ENCODE measurements around the gene LIN7A. TPM values are rescaled to one million over a fixed set of nuclear protein-coding genes. Genes with fewer than 3 reads are reported as not detected.

The LIN7A gene
- total RNA-seq, 1 experiment from 2014 or later, result not detected

- Histone ChIP-seq H3K27ac (ENCODE audit: low read length) (no peak overlapping the region), H3K36me3 (ENCODE audit: control insufficient read depth, insufficient read depth, low read length) (no peaks in the 10 kb centered on the region), H3K9me3 (ENCODE audit: control insufficient read depth, insufficient read depth, low read depth, low read length) (no peaks in the 10 kb centered on the region), H3K27me3 (ENCODE audit: control insufficient read depth, insufficient read depth, low read length) (no peaks in the 10 kb centered on the region), H3K4me1 (ENCODE audit: control insufficient read depth, insufficient read depth, low read length) (no peaks in the 10 kb centered on the region), H3K4me3 (ENCODE audit: low read depth in 2 of 2, low read length in 2 of 2) (no peak overlapping the region)
- DNase-seq (ENCODE audit: low read depth, low spot score) (no peak), ATAC-seq (no peak)
- ChIA-PET POLR2A (no interaction called here), CTCF (no interaction called here)
- no TSS peak for BruUV-seq (replicated peaks)
- TF ChIP-seq CTCF (IDR thresholded peaks at IDR 0.05), result no peak
- TF ChIP-seq SIN3A (IDR thresholded peaks at IDR 0.05; ENCODE audit: borderline replicate concordance, insufficient read depth, low read depth, low read length), result no peak
- TF ChIP-seq REST (IDR thresholded peaks at IDR 0.05; ENCODE audit: insufficient read depth in 1 of 2, low read depth in 2 of 2, low read length in 1 of 2), result no peak
- TF ChIP-seq TCF7L2 (IDR thresholded peaks at IDR 0.05; ENCODE audit: low read depth, low read length), result no peak
- TF ChIP-seq POLR2AphosphoS5 (IDR thresholded peaks at IDR 0.05; ENCODE audit: low read depth, low read length), result no peak
- intact Hi-C loops (cut with micrococcal nuclease; ENCODE audit: unreplicated experiment) (no loop called here), in situ Hi-C loops (cut with HindIII; ENCODE audit: low pct_unique_long_range_greater_than_20kb, low sequenced_read_pairs) (no loop called here)
Measured at GRCh38 chr12:80954857-80955520, 17.3 kb upstream of the LIN7A start.

- H3K9me3 ChIP-seq (ENCODE audit: control insufficient read depth, insufficient read depth, low read depth, low read length), result no peaks in the 10 kb centered on the region
- H3K27ac ChIP-seq (ENCODE audit: low read length), result no peak overlapping the region
- in situ Hi-C loops (cut with HindIII; ENCODE audit: low pct_unique_long_range_greater_than_20kb, low sequenced_read_pairs), result no loop called here
- no peak overlapping the region for H3K4me3 ChIP-seq (ENCODE audit: low read depth in 2 of 2, low read length in 2 of 2)
- DNase-seq (ENCODE audit: low read depth, low spot score) (no peak), ATAC-seq (no peak)
- ChIA-PET POLR2A (no interaction called here), CTCF (no interaction called here)
- no peaks in the 10 kb centered on the region for H3K4me1 ChIP-seq (ENCODE audit: control insufficient read depth, insufficient read depth, low read length)
- no peaks in the 10 kb centered on the region for H3K27me3 ChIP-seq (ENCODE audit: control insufficient read depth, insufficient read depth, low read length)
- intact Hi-C loops (cut with micrococcal nuclease; ENCODE audit: unreplicated experiment), result no loop called here
- no peak for TF ChIP-seq TCF7L2 (IDR thresholded peaks at IDR 0.05; ENCODE audit: low read depth, low read length)
- TF ChIP-seq SIN3A (IDR thresholded peaks at IDR 0.05; ENCODE audit: borderline replicate concordance, insufficient read depth, low read depth, low read length), result no peak
- TF ChIP-seq REST (IDR thresholded peaks at IDR 0.05; ENCODE audit: insufficient read depth in 1 of 2, low read depth in 2 of 2, low read length in 1 of 2), result no peak
- TF ChIP-seq CTCF (IDR thresholded peaks at IDR 0.05), result no peak
- no peak for TF ChIP-seq POLR2AphosphoS5 (IDR thresholded peaks at IDR 0.05; ENCODE audit: low read depth, low read length)
- BruUV-seq (replicated peaks), result no TSS peak
- H3K36me3 ChIP-seq (ENCODE audit: control insufficient read depth, insufficient read depth, low read length), result no peaks in the 10 kb centered on the region
Measured at GRCh38 chr12:80952443-80952842, 14.7 kb upstream of the LIN7A start.

Data from Panc1 (cell line).